HPDE6-E6E7 (cell line): Measurements from ENCODE around the gene CUX1.
"Not testable (repeated sequence)": the region's sequence is repeated elsewhere in the genome, so short reads cannot be mapped to it uniquely, and the experiment has no call there.

Experiments used
- DNase-seq: peaks from one replicate; pipeline ENCODE4 v3.0.0; 2011; ENCODE audit warnings: missing footprints; ENCODE audit errors: extremely low spot score

The CUX1 gene

DNA sequence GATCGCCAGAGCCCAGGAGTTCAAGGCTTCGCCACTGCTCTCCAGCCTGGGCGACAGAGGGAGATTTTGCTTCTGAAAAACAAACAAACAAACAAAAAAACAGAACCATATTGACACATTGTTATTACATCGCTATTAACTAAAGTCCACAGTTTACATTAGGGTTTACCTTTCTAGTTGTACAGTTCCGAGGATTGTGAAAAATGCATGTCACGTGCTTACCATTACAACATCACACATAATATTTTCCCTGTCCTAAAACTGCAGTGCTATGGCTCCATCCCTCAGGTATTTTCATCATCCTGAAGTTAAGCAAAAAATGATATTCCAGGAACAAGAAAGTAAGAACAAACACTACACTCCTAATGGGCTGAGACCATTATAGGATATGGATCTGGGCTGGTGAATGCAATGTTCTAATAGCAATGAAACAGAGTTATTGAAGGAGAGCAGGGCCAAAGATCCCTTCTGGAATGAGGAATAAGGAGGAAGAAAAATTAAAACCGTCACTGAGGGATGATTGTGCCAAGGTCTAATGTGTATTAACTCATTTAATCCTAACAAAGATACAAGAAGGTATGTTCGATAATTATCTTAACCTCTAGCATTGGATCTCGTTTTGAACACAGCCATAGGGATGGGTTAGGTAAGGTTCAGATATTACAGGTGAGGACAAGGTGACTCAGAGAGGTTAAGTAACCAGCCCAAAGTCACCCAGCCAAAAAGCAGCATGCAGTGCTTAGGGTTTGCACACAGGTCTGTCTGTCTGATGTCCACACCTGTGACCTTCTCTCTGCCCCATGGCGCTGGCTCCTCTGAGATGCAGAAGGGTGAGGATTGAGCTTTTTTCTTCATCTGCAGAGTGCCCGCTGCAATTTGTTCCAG is 14.0 kb upstream of the CUX1 start:
- no peak for DNase-seq

- no peak for DNase-seq
Measured at GRCh38 chr7:101804088-101804963, 13.1 kb upstream of the CUX1 start.

DNA sequence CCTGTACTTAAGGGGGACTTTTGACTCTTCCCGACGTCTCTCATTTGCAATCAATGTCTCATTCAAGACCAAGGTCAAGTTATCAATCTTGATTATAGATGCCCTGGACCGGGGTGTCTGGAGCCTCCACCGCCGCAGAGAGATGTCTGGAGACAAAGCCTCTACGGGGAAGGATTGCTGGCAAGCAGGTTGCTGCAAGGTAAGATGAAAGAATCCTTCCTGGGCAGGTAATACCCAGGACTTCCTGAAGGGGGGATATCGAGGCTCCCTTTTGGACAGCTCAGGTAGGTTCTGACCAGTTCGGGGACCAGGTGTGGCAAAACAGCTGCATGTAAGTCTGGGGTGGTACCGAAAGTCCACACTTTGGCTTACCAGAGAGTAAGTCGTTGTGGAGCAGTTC is 12.5 kb upstream of the CUX1 start:
- DNase-seq = peak; percentile 35

GRCh38 chr7:101812595-101812994 is 4.8 kb upstream of the CUX1 start:
- no peak for DNase-seq

GRCh38 chr7:101813402-101814019 is 3.9 kb upstream of the CUX1 start:
- DNase-seq = no peak

DNA sequence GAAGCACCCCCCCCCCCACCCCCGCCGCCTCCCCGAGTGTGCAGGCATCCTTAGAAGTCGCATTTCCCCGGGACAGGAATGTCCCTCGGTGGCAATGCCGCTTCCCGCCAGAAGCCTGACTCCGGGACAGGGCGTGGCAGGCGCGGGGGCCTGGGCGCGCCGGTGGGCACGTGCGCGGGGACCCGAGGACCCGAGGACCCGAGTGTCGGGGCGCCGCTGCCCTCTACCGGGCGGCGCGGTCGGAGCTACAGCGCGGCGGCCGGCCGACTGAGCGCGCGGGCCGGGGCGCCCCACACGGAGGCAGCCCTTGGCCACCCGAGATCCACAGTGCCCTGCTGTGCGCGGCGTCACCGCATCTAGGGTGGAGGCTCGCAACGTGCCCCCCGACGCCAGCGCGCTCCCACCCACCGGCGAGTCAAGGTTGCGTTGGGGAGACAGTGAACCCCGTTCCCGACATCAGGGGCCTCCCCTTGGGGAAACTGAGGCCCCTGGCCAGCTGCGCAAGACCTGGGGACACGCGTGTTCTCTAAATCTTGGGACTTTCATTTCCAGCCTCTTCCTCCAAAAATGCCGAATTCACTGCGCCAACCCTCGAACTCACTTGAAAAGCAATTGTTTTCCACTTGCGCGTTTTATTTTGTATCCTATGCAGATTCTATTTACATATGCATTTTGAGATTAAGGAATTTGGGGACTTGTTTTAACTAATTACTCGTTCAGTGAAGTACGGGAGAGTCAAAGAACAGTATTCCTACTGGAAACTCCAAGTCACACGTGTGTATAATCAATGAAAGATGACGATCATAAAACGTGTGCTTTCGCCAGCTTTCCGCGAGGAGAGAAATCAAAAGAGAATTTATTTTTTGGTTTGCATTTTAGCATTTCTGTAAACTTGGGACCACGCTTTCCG is 3.1 kb upstream of the CUX1 start:
- DNase-seq = peak; percentile 47

DNA sequence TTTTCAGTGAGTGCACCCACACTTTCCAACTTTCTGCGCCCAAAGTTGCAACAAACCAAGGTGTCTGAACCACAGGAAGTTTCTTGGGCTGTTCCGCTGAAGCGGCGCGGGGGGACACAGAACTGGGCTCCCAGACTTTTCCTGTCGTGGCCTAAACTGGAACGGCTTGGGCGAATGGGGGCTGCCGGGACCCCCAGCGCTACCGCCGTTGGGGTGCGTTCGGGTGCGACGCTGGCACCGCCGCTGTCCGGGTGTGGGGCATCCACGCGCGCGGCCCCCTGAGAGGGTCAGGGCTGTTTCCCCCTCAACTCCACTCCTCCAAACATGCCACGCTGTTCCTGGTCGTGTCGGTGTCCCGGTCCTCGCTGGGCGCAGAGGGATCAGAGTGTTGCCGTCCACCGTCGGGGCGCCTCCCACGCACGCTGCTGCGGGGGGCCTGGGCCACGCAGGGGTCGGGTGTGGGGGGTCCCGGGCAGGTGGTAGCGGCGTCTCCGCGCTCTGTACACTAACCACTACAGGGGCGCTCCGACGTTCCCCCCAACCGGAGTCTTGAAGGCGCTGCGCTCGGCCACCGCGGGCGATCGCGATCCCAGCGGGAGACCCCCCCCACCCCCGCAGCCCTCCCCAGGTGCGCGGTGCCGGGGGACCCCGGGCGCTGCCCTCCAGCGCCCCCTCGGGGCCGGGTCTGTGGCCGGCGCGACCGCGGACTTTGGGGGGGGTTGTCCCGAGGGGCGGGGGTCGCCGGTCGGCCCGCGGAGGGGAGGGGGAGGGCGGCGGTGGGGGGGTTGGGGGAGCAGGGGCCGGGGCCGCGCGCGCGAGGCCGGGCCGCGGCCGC is 2.2 kb upstream of the CUX1 start:
- peak; percentile 29 for DNase-seq

GRCh38 chr7:101815826-101816594 is 1.4 kb upstream of the CUX1 start:
- peak; percentile 71 for DNase-seq

- DNase-seq = peak; percentile 23
Measured at GRCh38 chr7:101816595-101817470, 593 bp upstream of the CUX1 start.

GRCh38 chr7:101818287-101819071 is 1.1 kb downstream of the CUX1 start:
- no peak for DNase-seq

GRCh38 chr7:101819183-101819582 is 1.8 kb downstream of the CUX1 start:
- no peak for DNase-seq

- DNase-seq = no peak
Measured at GRCh38 chr7:101819913-101820522, 2.6 kb downstream of the CUX1 start.

DNA sequence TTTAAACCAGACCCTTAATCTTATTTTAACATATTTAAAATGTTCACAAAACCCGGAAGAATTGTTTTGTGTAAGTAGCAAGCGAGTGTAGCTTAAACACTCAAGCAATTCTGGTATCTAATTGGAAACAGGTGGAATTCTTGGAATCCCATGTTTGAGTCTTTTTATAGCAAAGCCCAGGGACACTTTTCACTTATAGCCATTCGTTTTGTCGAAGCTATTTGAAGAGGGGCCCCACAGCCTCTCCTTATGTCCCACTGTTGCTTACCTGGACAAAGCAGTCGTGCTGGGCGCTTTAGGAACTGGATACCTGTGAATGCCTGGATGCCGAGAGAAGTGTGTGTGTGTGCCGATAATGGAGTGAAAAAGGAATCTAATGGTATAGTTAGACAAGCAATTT is 3.3 kb downstream of the CUX1 start:
- DNase-seq = no peak

GRCh38 chr7:101822632-101823031 is 5.2 kb downstream of the CUX1 start:
- not testable (repeated sequence) for DNase-seq

GRCh38 chr7:101823096-101823495 is 5.7 kb downstream of the CUX1 start:
- DNase-seq = no peak

- no peak for DNase-seq
Measured at GRCh38 chr7:101823596-101823995, 6.2 kb downstream of the CUX1 start.

DNA sequence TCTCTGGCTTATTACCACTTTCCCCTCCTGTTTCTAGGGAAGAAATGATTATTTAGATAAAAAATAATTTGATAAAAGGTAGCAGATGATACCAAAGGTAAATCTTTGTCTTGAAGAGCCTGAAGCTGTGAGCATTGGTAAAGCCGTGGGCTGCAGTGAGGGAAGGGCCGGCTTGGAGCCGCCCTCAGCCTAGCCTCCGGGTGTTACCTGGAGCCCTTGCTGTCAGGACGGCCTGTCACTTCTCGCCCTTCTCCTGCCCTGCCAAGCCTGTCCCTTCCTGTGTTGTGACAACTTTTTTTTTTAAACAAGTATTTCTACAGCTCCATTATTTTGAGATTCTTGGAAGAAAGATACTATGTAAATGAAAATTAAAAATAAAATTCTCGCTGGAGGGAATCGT is 7.0 kb downstream of the CUX1 start:
- DNase-seq = no peak
